GM10266 (cell line): ENCODE measurements around the gene BCL3.

ENCODE experiments used
- DNase-seq: peaks from one replicate; pipeline ENCODE4 v3.0.0; 2012; ENCODE audit errors: extremely low spot score
- CTCF ChIP-seq: IDR thresholded peaks from 2 replicates; pipeline ENCODE4 v1.5.1; 2012; ENCODE audit warnings: mild to moderate bottlenecking, low read depth; ENCODE audit not compliant: control insufficient read depth, insufficient read depth; ENCODE audit errors: missing control alignments

The BCL3 gene

GRCh38 chr19:44754750-44755080, 6.2 kb downstream of the BCL3 start:
- no peak for DNase-seq
- TF ChIP-seq CTCF, result no peak

GRCh38 chr19:44755219-44755618, 6.7 kb downstream of the BCL3 start:
- no peak for DNase-seq
- TF ChIP-seq CTCF, result no peak

- DNase-seq, result no peak
- TF ChIP-seq CTCF, result no peak
These were observed 7.6 kb downstream of the BCL3 start for GRCh38 chr19:44756089-44756562.

GRCh38 chr19:44757057-44757734, 8.7 kb downstream of the BCL3 start:
- DNase-seq, result no peak
- no peak for TF ChIP-seq CTCF

- no peak for DNase-seq
- no peak for TF ChIP-seq CTCF
These were observed 9.4 kb downstream of the BCL3 start for GRCh38 chr19:44757735-44758505.

GRCh38 chr19:44758596-44758995, 10.1 kb downstream of the BCL3 start:
- no peak for TF ChIP-seq CTCF
- no peak for DNase-seq
